ENCODE measurements around the gene CALM1.

DNA sequence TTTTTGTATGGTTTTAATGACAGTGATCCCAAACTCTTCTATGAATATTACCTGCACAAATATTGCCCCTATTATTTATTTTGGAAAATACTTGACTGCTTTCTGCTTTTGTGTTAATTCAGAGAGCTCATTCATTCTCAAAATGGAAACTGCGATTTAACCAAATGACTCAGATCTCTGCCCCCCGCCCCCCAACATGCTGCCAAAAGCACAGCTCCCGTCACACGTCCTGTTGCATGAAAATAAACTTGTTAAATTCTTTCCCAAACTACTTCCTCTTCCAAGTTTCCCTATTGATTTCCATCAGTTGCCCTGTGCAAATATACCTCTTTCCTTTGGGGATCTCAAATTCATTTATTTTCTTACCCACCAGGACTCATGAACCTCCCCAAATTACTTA, 47.1 kb upstream of the CALM1 start:
- TF ChIP-seq, protein P1, sequence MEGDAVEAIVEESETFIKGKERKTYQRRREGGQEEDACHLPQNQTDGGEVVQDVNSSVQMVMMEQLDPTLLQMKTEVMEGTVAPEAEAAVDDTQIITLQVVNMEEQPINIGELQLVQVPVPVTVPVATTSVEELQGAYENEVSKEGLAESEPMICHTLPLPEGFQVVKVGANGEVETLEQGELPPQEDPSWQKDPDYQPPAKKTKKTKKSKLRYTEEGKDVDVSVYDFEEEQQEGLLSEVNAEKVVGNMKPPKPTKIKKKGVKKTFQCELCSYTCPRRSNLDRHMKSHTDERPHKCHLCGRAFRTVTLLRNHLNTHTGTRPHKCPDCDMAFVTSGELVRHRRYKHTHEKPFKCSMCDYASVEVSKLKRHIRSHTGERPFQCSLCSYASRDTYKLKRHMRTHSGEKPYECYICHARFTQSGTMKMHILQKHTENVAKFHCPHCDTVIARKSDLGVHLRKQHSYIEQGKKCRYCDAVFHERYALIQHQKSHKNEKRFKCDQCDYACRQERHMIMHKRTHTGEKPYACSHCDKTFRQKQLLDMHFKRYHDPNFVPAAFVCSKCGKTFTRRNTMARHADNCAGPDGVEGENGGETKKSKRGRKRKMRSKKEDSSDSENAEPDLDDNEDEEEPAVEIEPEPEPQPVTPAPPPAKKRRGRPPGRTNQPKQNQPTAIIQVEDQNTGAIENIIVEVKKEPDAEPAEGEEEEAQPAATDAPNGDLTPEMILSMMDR (IDR thresholded peaks at IDR 0.05; ENCODE audit: insufficient read depth, low read length, poor library complexity, severe bottlenecking): no peak
- TF ChIP-seq EZH2phosphoT487 (conservative IDR thresholded peaks at IDR 0.05; ENCODE audit: low read length): no peak
